Heart left ventricle (tissue), 13 donors: Measurements from ENCODE around the gene CCNJL.

Source experiments
- CTCF ChIP-seq, 12 donors: fragments of 200-600 bp; sonication (generic) in 4 of 12; IDR thresholded peaks; one replicate each; pipeline versions ENCODE4 v1.5.0 to v1.8.0; 2018 to 2022; ENCODE audit warnings: antibody characterized with exemption in 12 of 12, mild to moderate bottlenecking in 5 of 12
- POLR2A ChIP-seq, 2 donors: fragments of 450-650 bp; IDR thresholded peaks; one replicate each; pipeline ENCODE4 v1.6.1; 2017; ENCODE audit warnings: antibody characterized with exemption in 2 of 2, mild to moderate bottlenecking in 2 of 2, moderate library complexity in 2 of 2
- donor health status: ischemic (EF 13 %, LVEDD 7.1; RV severe dilation, severe dysfunction).
- donor health status: DM: no; HTN: yes; CAD: no.
- donor health status: DM: no; HTN: no; CAD: no.
- donor health status: ischemic (EF 25% LVEDD 6.9; RV normal size, moderate dysfunction).
- donor health status: ischemic (EF 25% LVEDD 5.7; RV mildly dilated, moderate dysfunction).
- donor health status: ischemic (EF 35%, LVEDD 5.7; RV mildly dilated, moderate dysfunction).
- donor health status: nonischemic (EF 11% LVEDD 7.7; RV severe dilation, severe dysfunction).
- donor health status: DM: yes; HTN: yes; CAD: no.
- donor health status: PGD.
- donor health status: ischemic (EF 29% LVEDD 5.4; RV normal size, mild dysfunction).
- donor health status: nonischemic (EF 23%, LVEDD 6.1; RV moderate dilation, normal function).

GRCh38 chr5:160270704-160271103 lies 41.7 kb downstream of the CCNJL start:
- TF ChIP-seq CTCF (IDR thresholded peaks at IDR 0.05) = no peak
- no peak for TF ChIP-seq POLR2A (IDR thresholded peaks at IDR 0.05)
